DND-41 (cell line): ENCODE results near the gene FUT9.

ENCODE experiments used
- ATAC-seq: fragments of 200-7000 bp; cut with Tn5 transposase; 3 replicates; pipeline ENCODE4 v1.9.1; 2021; ENCODE audit warnings: low read depth; ENCODE audit not compliant: insufficient read depth
- DNase-seq: peaks from one replicate; pipeline ENCODE4 v3.0.0-alpha.2; 2020
- H2AFZ ChIP-seq: 2 replicates; pipeline ENCODE4 v1.6.0; 2012; ENCODE audit warnings: low read depth, low read length
- H3K27ac ChIP-seq: 2 replicates; pipeline ENCODE4 v1.5.1; 2012; ENCODE audit warnings: low read length, inconsistent platforms
- H3K27me3 ChIP-seq: fragments of 200-600 bp; sonication (generic); 2 replicates; pipeline ENCODE4 v1.6.0; 2012; ENCODE audit warnings: low read length, mild to moderate bottlenecking, inconsistent platforms; ENCODE audit not compliant: insufficient read depth, poor library complexity
- H3K36me3 ChIP-seq: 2 replicates; pipeline ENCODE4 v1.5.1; 2012; ENCODE audit warnings: low read length, inconsistent platforms; ENCODE audit not compliant: insufficient read depth
- H3K4me1 ChIP-seq: 2 replicates; pipeline ENCODE4 v1.5.1; 2012; ENCODE audit warnings: mild to moderate bottlenecking, low read length; ENCODE audit not compliant: insufficient read depth
- H3K4me2 ChIP-seq: 2 replicates; pipeline ENCODE4 v1.6.0; 2012; ENCODE audit warnings: mild to moderate bottlenecking, moderate library complexity, low read length, inconsistent platforms; ENCODE audit not compliant: insufficient read depth
- H3K4me3 ChIP-seq, 2 experiments: fragments of 200-600 bp in 1 of 2; shearing (Covaris generic) in 1 of 2; 2 replicates each; pipeline ENCODE4 v1.5.1; 2012 to 2016; ENCODE audit warnings: inconsistent platforms in 2 of 2, low read length in 2 of 2, mild to moderate bottlenecking in 2 of 2, low read depth in 1 of 2, moderate library complexity in 1 of 2
- H3K79me2 ChIP-seq: 2 replicates; pipeline ENCODE4 v1.6.0; 2012; ENCODE audit warnings: low read length, inconsistent platforms; ENCODE audit not compliant: insufficient read depth
- H3K9ac ChIP-seq: 2 replicates; pipeline ENCODE4 v1.6.0; 2012; ENCODE audit warnings: low read depth, mild to moderate bottlenecking, inconsistent platforms, low read length, moderate library complexity
- H3K9me3 ChIP-seq: 2 replicates; pipeline ENCODE4 v1.5.1; 2012; ENCODE audit warnings: low read length, moderate library complexity, mild to moderate bottlenecking, inconsistent platforms; ENCODE audit not compliant: insufficient read depth, severe bottlenecking
- H4K20me1 ChIP-seq: 2 replicates; pipeline ENCODE4 v1.6.0; 2012; ENCODE audit warnings: low read length; ENCODE audit not compliant: insufficient read depth
- CTCF ChIP-seq: IDR thresholded peaks from 2 replicates; pipeline ENCODE4 v1.5.1; 2012; ENCODE audit warnings: borderline replicate concordance, low read length, moderate library complexity, mild to moderate bottlenecking; ENCODE audit not compliant: poor library complexity, severe bottlenecking; ENCODE audit errors: extremely low read depth
- EZH2 ChIP-seq: IDR thresholded peaks from 3 replicates; pipeline ENCODE4 v1.6.1; 2012; ENCODE audit warnings: borderline replicate concordance, low read depth, mild to moderate bottlenecking, moderate library complexity, low read length, inconsistent platforms; ENCODE audit not compliant: severe bottlenecking

The FUT9 gene

GRCh38 chr6:96110878-96111277 is 95.1 kb downstream of the FUT9 start:
- DNase-seq (no peak), ATAC-seq (no peak)
- H3K4me3 ChIP-seq = no peak overlapping the region
- H3K4me2 ChIP-seq = no peak overlapping the region
- no peaks in the 10 kb centered on the region for H3K9me3 ChIP-seq
- no peaks in the 10 kb centered on the region for H3K4me1 ChIP-seq
- H3K79me2 ChIP-seq = no peaks in the 10 kb centered on the region
- H4K20me1 ChIP-seq = no peaks in the 10 kb centered on the region
- no peaks in the 10 kb centered on the region for H3K36me3 ChIP-seq
- no peak overlapping the region for H3K9ac ChIP-seq
- H3K27ac ChIP-seq = no peak overlapping the region
- no peak for TF ChIP-seq CTCF
- TF ChIP-seq EZH2 = no peak
- H3K27me3 ChIP-seq = no peaks in the 10 kb centered on the region
- no peak overlapping the region for H2AFZ ChIP-seq

GRCh38 chr6:96116674-96117073 is 100.9 kb downstream of the FUT9 start:
- H2AFZ ChIP-seq = no peak overlapping the region
- H3K27ac ChIP-seq = no peak overlapping the region
- H3K9ac ChIP-seq = no peak overlapping the region
- no peaks in the 10 kb centered on the region for H3K9me3 ChIP-seq
- no peak overlapping the region for H3K4me2 ChIP-seq
- H3K36me3 ChIP-seq = no peaks in the 10 kb centered on the region
- ATAC-seq (no peak), DNase-seq (peak; percentile 29)
- no peak overlapping the region for H3K4me3 ChIP-seq
- H3K27me3 ChIP-seq = no peaks in the 10 kb centered on the region
- TF ChIP-seq EZH2 (no peak), CTCF (no peak)
- no peaks in the 10 kb centered on the region for H3K79me2 ChIP-seq
- H3K4me1 ChIP-seq = no peaks in the 10 kb centered on the region
- no peaks in the 10 kb centered on the region for H4K20me1 ChIP-seq

- Histone ChIP-seq H3K27me3 (no peaks in the 10 kb centered on the region), H3K9ac (no peak overlapping the region)
Observed at GRCh38 chr6:96124778-96125177, 109.0 kb downstream of the FUT9 start.

More at GRCh38 chr6:96124778-96125177, 109.0 kb downstream of the FUT9 start:
- TF ChIP-seq CTCF (no peak), EZH2 (no peak)
- Histone ChIP-seq H3K4me2 (no peak overlapping the region), H3K36me3 (no peaks in the 10 kb centered on the region), H3K4me3 (no peak overlapping the region), H2AFZ (no peak overlapping the region), H3K27ac (no peak overlapping the region), H3K79me2 (no peaks in the 10 kb centered on the region), H3K4me1 (no peaks in the 10 kb centered on the region), H4K20me1 (no peaks in the 10 kb centered on the region), H3K9me3 (no peaks in the 10 kb centered on the region)
- no peak for DNase-seq
- ATAC-seq = no peak
